Naive thymus-derived CD4-positive, alpha-beta T cell (primary cell): ENCODE measurements around the gene PNRC2. TPM values are rescaled to one million over a fixed set of nuclear protein-coding genes. Genes with fewer than 3 reads are reported as not detected.
"Not testable (repeated sequence)": the region's sequence is repeated elsewhere in the genome, so short reads cannot be mapped to it uniquely, and the experiment has no call there.

Source experiments
- ATAC-seq: fragments of 150-1000 bp; cut with Tn5 transposase; 2 replicates; pipeline ENCODE4 v1.10.0; 2021; ENCODE audit warnings: mild to moderate bottlenecking, moderate library complexity
- CTCF ChIA-PET: fragments of 350-600 bp; sonication (Branson Sonifier 250); formaldehyde crosslinking; loops from one replicate; lab custom pipeline; 2021; ENCODE audit warnings: antibody characterized with exemption; lab: Charles Lee
- POLR2A ChIA-PET: fragments of 350-600 bp; sonication (Branson Sonifier 250); formaldehyde crosslinking; loops from one replicate; lab custom pipeline; 2021; ENCODE audit warnings: antibody characterized with exemption, inconsistent platforms; lab: Charles Lee
- DNase-seq, 9 donors: peaks; one replicate each; pipeline versions ENCODE4 v3.0.0 to v3.0.0-alpha.2; 2020 to 2022; ENCODE audit warnings: mixed read lengths in 1 of 9
- H3K27ac ChIP-seq: one replicate; pipeline ENCODE4 v1.7.0; 2013; ENCODE audit warnings: mild to moderate bottlenecking, low read depth, low read length, moderate library complexity
- H3K27me3 ChIP-seq, 2 donors: one replicate each; pipeline ENCODE4 v1.7.0; 2013; ENCODE audit warnings: low read length in 2 of 2, mild to moderate bottlenecking in 2 of 2, moderate library complexity in 2 of 2; ENCODE audit not compliant: control insufficient read depth in 2 of 2, insufficient read depth in 2 of 2
- H3K36me3 ChIP-seq, 3 experiments: 1 replicate in 2 of 3; 2 replicates in 1 of 3; pipeline ENCODE4 v1.7.0; 2013; ENCODE audit warnings: low read length in 3 of 3, mild to moderate bottlenecking in 3 of 3, moderate library complexity in 1 of 3; ENCODE audit not compliant: insufficient read depth in 3 of 3, control insufficient read depth in 2 of 3
- H3K4me1 ChIP-seq, 2 donors: one replicate each; pipeline ENCODE4 v1.7.0; 2013; ENCODE audit warnings: low read length in 2 of 2, mild to moderate bottlenecking in 2 of 2, moderate library complexity in 1 of 2; ENCODE audit not compliant: control insufficient read depth in 2 of 2, insufficient read depth in 2 of 2
- H3K4me3 ChIP-seq: 2 replicates; pipeline ENCODE4 v1.7.0; 2013; ENCODE audit warnings: mild to moderate bottlenecking, low read length
- H3K9me3 ChIP-seq, 3 experiments: 1 replicate in 2 of 3; 2 replicates in 1 of 3; pipeline ENCODE4 v1.7.0; 2013; ENCODE audit warnings: low read length in 3 of 3; ENCODE audit not compliant: control insufficient read depth in 2 of 3
- H3K27ac Mint-ChIP-seq, 9 donors: one replicate each; pipeline ENCODE4 v1.8.0; 2020 to 2022; ENCODE audit warnings: mixed read lengths in 9 of 9, mild to moderate bottlenecking in 8 of 9, moderate library complexity in 5 of 9, inconsistent platforms in 2 of 9
- H3K27me3 Mint-ChIP-seq, 5 donors: one replicate each; pipeline ENCODE4 v1.8.0; 2021 to 2022; ENCODE audit warnings: mixed read lengths in 5 of 5, mild to moderate bottlenecking in 1 of 5
- H3K36me3 Mint-ChIP-seq, 5 donors: one replicate each; pipeline ENCODE4 v1.8.0; 2020 to 2022; ENCODE audit warnings: mixed read lengths in 5 of 5, mild to moderate bottlenecking in 3 of 5, inconsistent platforms in 1 of 5
- H3K4me1 Mint-ChIP-seq, 7 donors: one replicate each; pipeline ENCODE4 v1.8.0; 2020 to 2022; ENCODE audit warnings: mixed read lengths in 7 of 7, mild to moderate bottlenecking in 3 of 7, inconsistent platforms in 1 of 7
- H3K4me3 Mint-ChIP-seq, 10 donors: one replicate each; pipeline ENCODE4 v1.8.0; 2020 to 2022; ENCODE audit warnings: mild to moderate bottlenecking in 10 of 10, mixed read lengths in 10 of 10, moderate library complexity in 6 of 10, inconsistent platforms in 2 of 10
- H3K9me3 Mint-ChIP-seq, 11 donors: one replicate each; pipeline ENCODE4 v1.8.0; 2020 to 2022; ENCODE audit warnings: mixed read lengths in 11 of 11, mild to moderate bottlenecking in 4 of 11, inconsistent platforms in 1 of 11, moderate library complexity in 1 of 11
- intact Hi-C, 2 donors: fragments of 100-400 bp; cut with micrococcal nuclease; formaldehyde crosslinking; loops; one replicate each; pipeline ENCODE4 v1.15.1; 2023
- polyA plus RNA-seq, 2 donors: library from polyadenylated mRNA; unstranded; fragments of 300-500 nt; fragmentation: Illumina TruSeq; gene quantifications; one replicate each; pipeline ENCODE4 v1.2.3, GENCODE V29; 2021
- total RNA-seq, 6 experiments: library from RNA in 5 of 6; stranded (reverse) in 5 of 6; gene quantifications; 1 replicate in 5 of 6; 2 replicates in 1 of 6; pipeline ENCODE4 v1.2.3 and lab custom pipeline; 2021 to 2026

PNRC2 gene
- total and polyA plus RNA-seq, 7 experiments from 2014 or later: 139 to 180 (median 160) TPM

- Mint-ChIP-seq H3K4me3 (no peak overlapping the region), H3K27me3 (peaks cover 0 to 8% (median 0%) of the 10 kb centered on the region in 5 donors), H3K36me3 (no peaks in the 10 kb centered on the region), H3K4me1 (no peaks in the 10 kb centered on the region), H3K27ac (no peak overlapping the region), H3K9me3 (no peaks in the 10 kb centered on the region)
- no peaks in the 10 kb centered on the region for H3K4me1 ChIP-seq
- intact Hi-C loops: no loop called here
- DNase-seq (no peak), ATAC-seq (no peak)
- no peaks in the 10 kb centered on the region for H3K36me3 ChIP-seq
- no peaks in the 10 kb centered on the region for H3K27me3 ChIP-seq
- no peaks in the 10 kb centered on the region for H3K9me3 ChIP-seq
- H3K27ac ChIP-seq: no peak overlapping the region
- POLR2A ChIA-PET: no interaction called here
- H3K4me3 ChIP-seq: no peak overlapping the region
- CTCF ChIA-PET: no interaction called here
These were observed 23.0 kb upstream of the PNRC2 start for GRCh38 chr1:23936481-23937176.

- no peak for ATAC-seq
- Histone ChIP-seq H3K27me3 (no peaks in the 10 kb centered on the region), H3K9me3 (no peaks in the 10 kb centered on the region), H3K27ac (no peak overlapping the region), H3K36me3 (no peaks in the 10 kb centered on the region), H3K4me1 (no peaks in the 10 kb centered on the region), H3K4me3 (no peak overlapping the region)
- Mint-ChIP-seq H3K27ac (no peak overlapping the region), H3K4me3 (no peak overlapping the region), H3K4me1 (no peaks in the 10 kb centered on the region), H3K36me3 (peaks cover 0 to 3% (median 0%) of the 10 kb centered on the region in 5 donors), H3K27me3 (peaks cover 0 to 26% (median 5%) of the 10 kb centered on the region in 5 donors), H3K9me3 (peaks cover 0 to 14% (median 11%) of the 10 kb centered on the region in 11 donors)
- no peak for DNase-seq
- ChIA-PET CTCF (interaction anchor here (0.7 kb wide), 1 partner anchor 31 kb away, joined by 3 read pairs; no protein-coding TSS in a partner anchor), POLR2A (no interaction called here)
- intact Hi-C loops: no loop called here
These were observed 12.3 kb upstream of the PNRC2 start for GRCh38 chr1:23947366-23947765.

DNA sequence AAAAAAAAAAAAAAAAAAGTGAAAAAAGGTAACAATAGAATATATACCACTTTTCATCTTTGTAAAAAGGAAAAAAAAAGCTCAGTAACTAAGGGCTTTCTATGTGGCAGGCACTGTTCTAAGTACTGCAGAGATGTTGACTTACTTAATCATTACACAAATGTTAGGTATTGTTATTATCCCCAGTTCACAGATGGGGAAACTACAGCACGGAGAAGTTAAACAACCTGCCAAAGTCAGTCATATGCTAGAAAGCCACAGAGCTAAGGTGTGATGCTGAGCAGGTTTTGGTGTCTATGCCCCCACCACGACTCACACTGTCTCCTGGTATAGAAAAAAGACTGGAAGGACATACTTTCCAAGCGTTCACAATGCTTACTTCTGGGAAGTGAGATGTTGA lies 6.6 kb upstream of the PNRC2 start:
- H3K4me3 ChIP-seq: no peak overlapping the region
- POLR2A ChIA-PET: interaction anchor here (0.6 kb wide), 1 partner anchor 1672 kb away, joined by 3 read pairs; no protein-coding TSS in a partner anchor
- Mint-ChIP-seq H3K27me3 (no peaks in the 10 kb centered on the region), H3K36me3 (no peaks in the 10 kb centered on the region), H3K27ac (no peak overlapping the region), H3K4me1 (peaks cover 10 to 35% (median 25%) of the 10 kb centered on the region in 7 donors), H3K9me3 (peaks cover 0 to 2% (median 0%) of the 10 kb centered on the region in 11 donors), H3K4me3 (no peak overlapping the region)
- CTCF ChIA-PET: interaction anchor here (0.7 kb wide), 1 partner anchor 182 kb away, joined by 3 read pairs; no protein-coding TSS in a partner anchor
- no peak for ATAC-seq
- H3K4me1 ChIP-seq: peaks cover under 1 to 18% of the 10 kb centered on the region in 2 donors
- no peaks in the 10 kb centered on the region for H3K27me3 ChIP-seq
- DNase-seq: no peak
- H3K27ac ChIP-seq: no peak overlapping the region
- H3K9me3 ChIP-seq: no peaks in the 10 kb centered on the region
- H3K36me3 ChIP-seq: no peaks in the 10 kb centered on the region
- intact Hi-C loops: loop anchor here (10.0 kb wide), 4 partner anchors 462 to 1282 kb away; partner anchors contain the start of genes CLIC4 (in 1 of the 2), NIPAL3 (in 1 of the 2), RCAN3 (in 1 of the 2) and STPG1 (in 1 of the 2)

GRCh38 chr1:23957096-23957495 lies 2.5 kb upstream of the PNRC2 start:
- Histone ChIP-seq H3K27me3 (no peaks in the 10 kb centered on the region), H3K27ac (no peak overlapping the region), H3K9me3 (no peaks in the 10 kb centered on the region), H3K4me1 (peaks cover 23 to 25% of the 10 kb centered on the region in 2 donors), H3K36me3 (peaks cover 5 to 6% (median 5%) of the 10 kb centered on the region in 3 experiments), H3K4me3 (no peak overlapping the region)
- peaks cover 30 to 66% (median 51%) of the 10 kb centered on the region in 7 donors for H3K4me1 Mint-ChIP-seq
- peaks cover 0 to 4% (median 0%) of the 10 kb centered on the region in 11 donors for H3K9me3 Mint-ChIP-seq
- peak overlapping the region in 5 of 10 donors; percentile 24 to 97 (median 57) for H3K4me3 Mint-ChIP-seq
- POLR2A ChIA-PET: interaction anchor here (1.0 to 8.4 kb wide), 4 partner anchors 8 to 179 kb away, joined by 3 to 108 read pairs (median 4); partner anchors contain the start of genes CNR2, PITHD1 and SRSF10
- ATAC-seq: no peak
- H3K27me3 Mint-ChIP-seq: no peaks in the 10 kb centered on the region
- DNase-seq: no peak
- intact Hi-C loops: loop anchor here (10.0 kb wide), 4 partner anchors 458 to 1278 kb away; partner anchors contain the start of genes CLIC4 (in 1 of the 2), NIPAL3 (in 1 of the 2), RCAN3 (in 1 of the 2) and STPG1 (in 1 of the 2)
- H3K36me3 Mint-ChIP-seq: peaks cover 0 to 18% (median 9%) of the 10 kb centered on the region in 5 donors
- H3K27ac Mint-ChIP-seq: peak overlapping the region in 8 of 9 donors; percentile 59 to 100 (median 90)
- CTCF ChIA-PET: no interaction called here

- POLR2A ChIA-PET: interaction anchor here (0.5 to 8.4 kb wide), 10 partner anchors 11 to 1274 kb away, joined by 3 to 108 read pairs (median 4); partner anchors contain the start of genes CNR2, ELOA, PITHD1 and SRSF10
- H3K36me3 Mint-ChIP-seq: peaks cover 0 to 20% (median 9%) of the 10 kb centered on the region in 5 donors
- not testable (repeated sequence) for H3K36me3 ChIP-seq, H3K9me3 ChIP-seq, DNase-seq, H3K27me3 ChIP-seq, H3K9me3 Mint-ChIP-seq, ATAC-seq, H3K27me3 Mint-ChIP-seq
- peaks cover 30 to 76% (median 55%) of the 10 kb centered on the region in 7 donors for H3K4me1 Mint-ChIP-seq
- H3K27ac Mint-ChIP-seq: peak overlapping the region; percentile 98 to 100 (median 100)
- CTCF ChIA-PET: interaction anchor here (0.6 kb wide), 1 partner anchor 459 kb away, joined by 3 read pairs; no protein-coding TSS in a partner anchor
- Histone ChIP-seq H3K27ac (peak overlapping the region; percentile 95), H3K4me1 (peaks cover 23 to 25% of the 10 kb centered on the region in 2 donors), H3K4me3 (peak overlapping the region; percentile 72)
- intact Hi-C loops: loop anchor here (2.0 to 10.0 kb wide), 7 partner anchors 157 to 1277 kb away; partner anchors contain the start of genes CLIC4 (in 1 of the 2), GALE (in 1 of the 2), NIPAL3 (in 1 of the 2) and PITHD1 (in 1 of the 2)
- H3K4me3 Mint-ChIP-seq: peak overlapping the region; percentile 93 to 100 (median 99)
These were observed 1.4 kb upstream of the PNRC2 start for GRCh38 chr1:23958040-23958809.
